Glomerular visceral epithelial cell (primary cell): Measurements from ENCODE around the gene PELI2.
A peak's percentile ranks its signal among the peaks of the same experiment; 100 is the strongest.

Source experiments
- DNase-seq: peaks from one replicate; pipeline ENCODE4 v3.0.0-alpha.2; 2016; ENCODE audit errors: extremely low spot score

PELI2 gene

DNA sequence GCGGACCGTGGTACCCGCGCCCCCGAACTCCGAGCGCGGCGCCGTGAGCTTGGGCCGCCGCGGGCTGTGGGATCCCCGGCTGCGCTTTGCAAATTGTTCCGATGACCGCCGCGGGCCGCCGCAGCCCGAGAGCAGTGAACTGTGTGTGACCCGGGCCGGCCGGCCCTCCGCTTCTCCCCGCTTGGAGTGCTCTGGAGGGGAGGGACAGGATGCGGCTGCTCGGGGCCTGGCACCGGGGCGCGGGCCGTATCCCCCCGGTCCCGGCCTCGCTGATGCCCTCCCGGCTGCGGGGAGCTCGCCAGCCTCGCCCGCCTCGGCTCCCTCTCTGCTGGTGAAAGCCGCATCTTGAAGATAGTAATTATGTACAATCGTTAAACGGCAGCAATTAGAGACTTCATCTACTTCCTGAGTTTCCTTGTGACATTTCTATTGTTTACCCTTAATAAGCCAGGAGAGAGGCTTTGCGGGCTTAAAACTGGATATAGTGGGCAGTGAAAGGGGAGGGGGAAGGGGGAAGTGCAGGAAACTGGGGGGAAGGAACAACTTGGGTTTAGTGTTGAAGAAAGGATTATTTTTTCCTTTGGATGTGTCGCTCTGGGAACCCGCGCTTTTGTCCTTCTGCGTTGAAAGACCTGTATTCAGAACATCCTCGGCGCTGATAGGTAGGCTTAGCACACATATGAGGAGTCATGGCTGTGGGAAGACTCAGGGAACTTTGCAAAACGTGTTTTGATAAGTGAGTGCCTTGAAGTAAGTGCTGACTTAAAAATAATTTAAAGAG, 1.2 kb downstream of the PELI2 start:
- DNase-seq, result peak; percentile 37

DNA sequence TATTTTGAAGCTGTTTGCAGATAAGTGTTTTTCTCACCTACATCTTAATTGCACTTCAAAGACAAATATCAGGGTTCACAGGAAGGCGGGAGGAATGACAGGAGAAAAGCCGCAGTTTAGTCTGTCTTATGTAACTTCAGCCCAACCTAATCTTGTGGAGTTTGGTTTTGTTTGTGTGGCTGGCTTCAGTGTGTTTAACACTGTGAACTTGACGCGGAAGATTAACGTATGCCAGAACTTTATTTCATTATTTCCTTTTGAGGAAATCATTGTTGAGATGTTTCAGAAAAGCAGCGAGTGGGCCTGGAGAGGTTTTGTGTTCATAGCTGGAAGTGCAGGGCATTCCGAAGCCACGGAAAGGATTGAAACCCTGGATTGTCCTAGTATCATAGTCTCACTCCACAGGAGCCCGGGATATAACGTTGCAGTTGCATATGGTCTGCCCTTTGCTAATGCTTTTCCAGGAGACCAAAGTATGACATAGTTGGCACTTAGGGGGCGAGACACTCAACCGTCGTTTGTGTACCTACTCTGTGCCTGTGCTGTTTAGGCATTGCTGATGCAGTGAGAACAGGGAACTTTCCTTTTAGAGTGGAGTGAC, 2.0 kb downstream of the PELI2 start:
- DNase-seq, result no peak

DNA sequence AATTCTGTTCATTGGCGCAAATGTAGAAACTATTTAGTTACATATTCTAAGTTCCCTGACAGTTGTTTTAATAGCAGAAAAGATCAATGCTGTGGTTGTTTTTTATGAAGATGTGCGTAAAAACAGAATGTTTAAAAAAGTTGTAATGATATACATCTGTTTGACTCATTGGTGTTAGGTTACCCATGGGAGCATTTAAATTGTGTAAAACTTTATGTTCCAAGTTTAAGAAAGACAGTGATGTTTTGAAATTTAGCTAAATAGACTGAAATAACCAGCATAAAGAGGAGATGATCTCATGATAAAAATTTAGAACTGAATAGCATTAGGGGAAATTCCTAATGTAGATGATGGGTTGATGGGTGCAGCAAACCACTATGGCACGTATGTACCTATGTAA, 3.6 kb downstream of the PELI2 start:
- DNase-seq, result no peak

DNA sequence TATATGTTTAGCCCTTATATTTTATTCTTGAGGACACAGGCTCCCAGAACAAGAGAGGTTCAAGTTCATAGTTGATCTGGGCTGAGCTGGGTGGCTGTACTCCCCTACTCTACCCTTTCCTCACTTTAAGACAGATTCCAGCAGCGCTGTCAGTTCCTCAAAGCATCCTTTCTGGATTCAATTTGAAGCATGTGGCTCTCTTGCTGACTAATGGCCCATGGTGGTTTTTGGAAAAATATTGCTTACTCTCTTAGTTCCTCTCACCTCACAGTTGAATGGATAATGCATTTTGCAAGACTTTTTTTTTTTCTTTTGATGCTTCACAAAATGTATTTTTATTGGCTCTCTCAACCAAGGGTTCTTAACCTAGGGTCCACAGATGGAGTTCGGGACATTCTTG, 4.1 kb downstream of the PELI2 start:
- no peak for DNase-seq

DNA sequence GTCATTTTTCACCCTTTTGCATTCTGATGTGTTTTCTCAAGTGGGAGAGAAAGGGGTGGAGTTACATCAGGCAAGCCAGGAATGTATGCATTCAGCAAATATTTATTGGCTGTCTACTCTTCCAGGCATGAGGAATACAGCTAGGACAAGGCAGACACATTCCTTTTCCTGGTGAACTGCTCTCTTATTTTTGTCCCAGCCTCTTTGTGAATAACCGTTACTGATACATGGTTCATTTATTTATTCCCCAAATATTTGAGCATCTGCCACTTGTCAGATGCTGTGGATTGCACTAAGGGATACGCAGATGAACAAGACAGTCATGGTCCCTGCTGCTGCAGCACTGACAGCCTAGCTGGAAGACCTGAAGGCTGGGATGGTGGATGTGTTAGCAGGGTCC, 6.1 kb downstream of the PELI2 start:
- DNase-seq, result no peak

DNA sequence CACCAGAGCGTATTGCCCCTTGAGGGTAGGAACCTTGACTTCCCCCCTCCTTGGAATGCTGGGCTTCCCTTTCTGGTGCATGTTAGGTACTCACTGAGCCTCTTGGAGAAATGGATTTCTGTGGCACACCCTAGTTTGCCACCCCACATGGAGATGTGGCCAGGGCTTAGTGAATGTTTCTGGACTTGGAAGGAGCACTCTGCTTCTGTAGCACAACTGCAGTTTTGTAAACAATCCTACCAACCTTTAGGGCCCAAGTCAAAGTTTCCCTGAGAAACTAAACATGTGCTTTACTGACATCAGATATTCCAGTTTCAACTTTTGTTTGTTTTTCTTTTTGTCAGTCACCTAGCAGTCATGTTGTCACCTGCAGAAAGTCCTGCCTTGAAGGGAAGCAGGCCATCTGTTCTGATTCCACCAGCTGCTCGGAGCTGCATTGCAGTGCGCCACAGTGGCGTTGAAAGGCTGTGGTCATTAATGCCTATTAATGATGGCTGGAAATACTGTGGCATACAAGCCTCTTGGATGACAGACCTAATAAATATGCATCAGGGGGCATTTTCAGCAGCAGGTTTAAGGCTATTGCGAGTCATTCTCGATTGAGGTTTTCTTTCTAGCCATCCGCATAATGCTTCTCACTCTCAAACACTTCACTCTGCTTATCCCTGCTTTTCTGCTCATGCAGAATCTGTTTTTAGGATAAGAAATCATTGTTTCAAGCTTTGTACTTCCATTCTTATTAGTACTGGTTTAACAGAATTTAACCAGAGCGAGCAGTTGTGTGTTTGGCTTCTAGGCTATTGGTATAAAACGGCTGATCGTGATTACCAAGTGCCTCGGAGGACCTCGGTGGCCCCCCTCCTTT, 7.8 kb downstream of the PELI2 start:
- no peak for DNase-seq

DNA sequence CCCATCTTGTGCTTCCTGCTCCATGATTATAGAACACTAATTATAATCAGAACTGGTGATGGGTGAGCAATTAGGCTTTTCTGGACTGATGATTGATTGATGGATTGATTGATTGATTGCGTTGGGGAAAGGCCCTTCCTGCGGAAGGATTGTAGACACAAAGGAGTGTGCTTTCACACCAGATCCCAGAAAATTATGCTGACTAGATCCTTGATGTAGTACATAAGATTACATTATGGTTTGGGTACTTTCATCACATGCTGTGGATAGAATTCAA, 8.4 kb downstream of the PELI2 start:
- DNase-seq, result no peak

DNA sequence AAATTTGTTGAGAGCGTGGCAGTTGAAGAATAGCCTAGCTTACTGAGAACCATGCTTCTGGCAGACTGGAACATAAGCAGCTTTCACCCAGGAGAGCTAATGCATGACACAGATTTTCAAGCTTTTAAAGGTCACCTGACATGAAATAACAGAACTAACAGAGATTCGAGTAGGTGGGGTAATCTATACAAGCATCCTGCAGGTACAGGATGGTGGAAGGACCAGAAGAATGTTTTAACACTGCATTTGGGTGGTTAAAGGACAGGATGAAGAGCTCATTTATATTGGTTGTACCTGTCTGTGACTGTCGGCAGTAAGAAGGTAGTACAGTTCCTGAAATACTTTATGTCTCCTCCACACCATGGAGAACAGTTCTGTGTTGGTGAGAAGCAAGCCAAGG, 8.9 kb downstream of the PELI2 start:
- no peak for DNase-seq

DNA sequence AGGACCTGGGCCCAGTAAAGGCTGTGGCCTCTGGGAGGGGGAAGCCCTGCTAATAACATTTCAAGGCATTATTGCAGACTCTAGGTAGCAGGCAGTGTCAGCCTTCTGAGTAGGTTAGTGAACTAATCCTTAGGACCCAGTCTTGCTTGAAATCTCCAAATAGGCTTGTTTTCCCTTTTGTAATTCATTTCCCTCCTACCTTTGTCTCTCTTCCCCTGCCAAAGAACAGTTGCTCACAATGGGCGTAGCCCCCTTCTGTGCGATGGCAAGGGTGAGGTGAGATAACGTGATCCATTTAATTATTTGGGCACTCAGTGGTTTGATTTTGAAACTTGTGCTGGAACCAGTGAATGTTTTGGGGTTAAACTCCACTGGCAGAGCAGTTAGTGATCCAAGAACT, 10.9 kb downstream of the PELI2 start:
- DNase-seq, result no peak

DNA sequence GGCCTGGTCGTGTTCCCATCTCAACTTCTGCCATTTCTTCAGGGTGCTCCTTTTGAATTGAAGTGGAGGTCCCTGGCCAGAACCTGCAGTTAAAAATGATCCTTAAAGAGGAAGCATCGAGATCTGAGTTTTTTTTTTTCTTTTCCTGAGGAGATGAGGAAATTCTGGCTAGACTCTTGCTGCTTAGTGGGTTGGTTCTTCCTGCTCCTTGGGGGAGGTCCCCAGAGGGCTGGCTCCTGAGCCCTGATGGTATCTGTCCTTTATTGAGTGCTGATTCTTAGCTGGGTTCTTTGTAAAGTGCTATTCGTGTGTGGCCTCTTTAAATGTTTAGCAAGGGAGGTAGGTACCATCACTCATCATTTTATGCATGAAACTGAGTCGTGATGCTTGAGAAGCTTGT, 11.7 kb downstream of the PELI2 start:
- DNase-seq, result no peak

DNA sequence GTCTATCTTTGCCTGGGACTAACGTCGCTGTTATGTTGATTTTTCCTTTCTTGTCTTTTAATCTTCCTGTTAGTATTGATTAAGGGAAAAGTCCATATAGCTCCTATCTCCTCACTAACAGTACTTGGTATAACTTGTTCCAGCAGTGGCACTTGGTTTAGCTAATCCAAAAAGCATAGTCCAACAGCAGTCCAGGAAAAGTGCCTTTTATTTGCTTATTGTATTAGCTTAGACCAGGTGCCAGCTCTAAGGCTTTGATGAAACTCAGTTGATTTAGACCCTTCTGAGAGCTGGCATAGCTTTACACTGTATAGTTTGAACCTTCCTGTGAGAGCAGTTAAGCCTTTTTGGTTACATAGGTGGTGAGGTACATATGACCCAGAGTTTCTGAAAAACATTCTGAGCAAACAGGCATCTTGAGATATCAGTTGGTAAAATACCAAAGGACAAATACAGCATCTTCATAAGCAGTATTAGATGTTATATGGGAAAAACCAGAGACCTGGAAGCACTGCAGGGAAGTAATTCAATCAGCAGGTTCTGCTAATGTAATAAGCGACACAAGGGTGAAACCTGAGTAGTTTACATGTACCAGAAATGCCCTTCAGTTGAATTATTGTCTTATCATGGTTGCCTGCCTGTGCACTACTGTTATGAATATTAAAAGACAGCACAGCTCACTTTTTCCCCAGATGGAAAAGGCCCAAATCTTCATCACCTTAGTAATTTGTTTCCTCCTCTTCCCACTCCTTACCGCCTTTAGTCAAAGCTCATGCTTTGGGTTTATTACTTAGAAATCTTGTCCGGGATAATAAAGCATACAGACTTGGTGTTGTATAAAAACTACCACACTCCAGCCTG, 13.0 kb downstream of the PELI2 start:
- DNase-seq, result no peak

DNA sequence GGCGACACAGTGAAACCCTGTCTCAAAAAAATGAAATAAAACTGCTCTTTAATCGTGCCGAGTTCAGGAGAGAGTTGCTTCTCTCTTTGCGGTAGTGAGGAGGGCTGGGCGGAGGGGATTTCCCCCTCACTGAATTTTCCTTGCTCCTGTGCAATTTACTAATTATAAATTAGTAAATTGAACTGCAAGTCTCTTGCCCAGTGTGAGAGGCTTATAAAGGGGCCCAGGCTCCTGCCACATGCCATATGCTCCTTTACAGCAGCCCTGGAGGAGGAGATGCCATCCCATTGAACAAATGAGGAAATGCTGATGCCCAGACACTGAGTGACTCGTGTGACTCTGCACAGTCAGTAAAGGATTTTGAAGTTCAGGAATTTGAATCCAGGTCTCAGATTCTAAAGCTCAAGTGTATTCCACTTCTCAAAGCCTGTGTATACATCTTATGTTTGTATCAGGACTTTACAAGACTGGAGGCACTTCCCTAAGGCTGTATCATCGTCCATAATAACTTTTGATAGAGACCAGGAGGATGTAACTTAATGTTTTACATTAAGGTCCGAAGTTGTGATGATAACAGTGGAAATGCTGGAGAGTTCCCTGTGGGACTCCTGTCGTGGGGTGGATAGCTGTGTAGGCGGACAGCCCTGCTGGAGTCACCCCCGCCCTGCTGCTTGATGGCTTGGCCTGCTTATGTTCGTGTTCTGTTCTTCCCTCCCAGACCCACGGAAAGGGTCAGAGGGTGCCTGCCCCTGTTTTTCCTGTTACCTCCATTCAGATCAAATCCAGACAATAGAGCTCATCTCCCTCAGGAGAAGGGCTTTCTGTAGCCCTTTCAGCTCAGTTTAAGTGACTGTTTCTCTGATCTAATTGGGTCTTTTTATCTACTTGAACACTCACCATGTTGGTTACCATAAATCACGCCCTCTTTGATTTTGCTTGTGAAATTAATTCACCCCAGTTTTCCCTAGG, 13.9 kb downstream of the PELI2 start:
- DNase-seq, result no peak

DNA sequence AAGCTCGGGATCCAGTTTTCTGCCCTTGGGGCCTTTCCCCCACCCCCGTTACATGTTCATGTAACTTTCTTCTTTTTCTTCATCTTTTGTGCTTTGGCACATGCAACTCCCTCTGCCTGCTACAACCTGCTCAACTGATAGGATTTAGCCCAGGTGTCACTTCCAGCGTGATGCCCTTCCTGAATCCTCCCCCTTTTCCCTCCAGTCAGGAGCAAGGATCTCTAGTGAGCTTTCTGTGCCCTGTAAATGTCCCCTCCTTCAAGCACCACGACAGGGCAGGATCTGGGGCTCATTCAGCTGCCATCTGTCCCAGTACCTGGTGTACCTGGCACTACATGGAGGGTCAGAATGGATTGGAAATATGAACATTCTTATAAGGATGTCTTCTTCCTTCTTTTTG, 15.3 kb downstream of the PELI2 start:
- no peak for DNase-seq

DNA sequence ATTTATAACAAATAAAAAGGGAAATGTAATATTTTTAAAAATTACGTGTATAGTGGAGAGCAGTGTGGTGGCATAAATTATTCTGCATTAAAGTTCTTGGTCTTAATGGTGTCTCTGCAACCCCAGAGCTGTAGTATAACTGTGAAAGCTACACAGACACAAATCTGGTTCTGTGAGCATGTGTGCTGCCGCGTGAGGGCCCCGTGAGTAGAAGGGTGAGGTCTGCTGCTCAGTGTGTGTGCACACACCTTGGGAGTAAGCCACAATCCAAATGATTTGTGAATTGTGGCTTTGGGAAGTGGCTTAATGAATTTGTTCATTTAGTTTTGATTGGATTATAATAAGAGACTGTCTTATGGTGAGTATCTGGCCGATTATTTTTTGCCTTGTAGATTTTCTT, 16.8 kb downstream of the PELI2 start:
- no peak for DNase-seq

DNA sequence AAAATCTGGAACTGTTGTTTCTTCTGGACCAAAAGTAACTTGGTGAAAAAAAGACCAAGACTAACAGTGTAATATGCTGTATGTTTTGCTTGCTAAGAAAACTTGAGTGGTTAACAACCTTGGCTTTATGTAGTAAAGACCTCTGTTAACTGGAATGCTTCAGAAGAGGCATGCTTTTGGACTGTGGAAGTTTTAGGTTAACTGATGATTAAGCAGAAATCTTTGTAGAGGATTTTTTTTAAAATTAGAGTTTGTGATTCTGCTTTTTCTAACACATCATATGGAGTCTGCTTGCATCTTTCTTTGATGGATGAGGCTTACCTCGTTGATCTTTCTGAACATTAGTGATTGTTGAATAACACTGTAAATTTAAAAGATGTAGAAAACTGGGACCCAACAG, 17.5 kb downstream of the PELI2 start:
- DNase-seq, result no peak

DNA sequence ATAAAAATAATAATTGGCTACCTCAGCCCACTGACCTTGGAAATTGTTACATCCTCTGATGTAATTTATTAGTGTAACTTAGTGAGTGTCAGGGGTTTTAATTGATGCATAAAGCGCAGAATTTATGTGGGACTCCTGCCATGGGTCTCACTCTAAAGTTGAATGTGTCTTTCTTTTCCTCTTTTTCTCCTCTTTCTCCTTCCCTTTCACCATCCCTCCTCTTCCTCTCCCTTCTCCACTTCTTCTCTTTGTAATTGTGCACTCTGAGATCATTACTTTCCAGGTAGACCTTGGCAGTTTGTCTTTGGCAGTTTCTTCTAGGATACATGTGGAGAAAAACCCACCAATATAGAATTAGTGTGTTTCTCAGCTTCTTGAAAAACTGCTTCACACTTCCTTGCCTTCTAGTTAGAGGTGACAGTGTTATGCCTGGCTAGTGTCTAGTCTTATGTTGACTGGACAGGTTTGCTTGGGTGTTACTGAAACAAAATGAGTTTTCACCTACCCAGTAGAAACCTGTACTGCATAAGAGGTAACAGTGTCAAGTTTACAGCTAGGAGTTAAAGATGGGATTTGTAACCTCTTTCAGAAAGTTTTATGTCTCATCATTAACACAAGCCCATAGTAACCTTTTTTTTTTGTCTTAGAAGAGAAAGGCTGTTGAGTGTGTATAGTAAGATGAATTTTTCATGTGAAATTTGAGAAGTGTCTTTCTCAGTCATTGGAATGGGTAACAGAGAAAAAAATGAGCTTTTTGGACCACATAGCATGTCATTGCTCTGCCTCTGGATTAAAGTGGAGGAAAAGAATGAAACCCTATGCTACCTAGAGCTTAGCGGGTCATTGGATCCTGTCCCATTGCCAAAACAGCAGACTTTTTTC, 18.6 kb downstream of the PELI2 start:
- DNase-seq, result no peak

DNA sequence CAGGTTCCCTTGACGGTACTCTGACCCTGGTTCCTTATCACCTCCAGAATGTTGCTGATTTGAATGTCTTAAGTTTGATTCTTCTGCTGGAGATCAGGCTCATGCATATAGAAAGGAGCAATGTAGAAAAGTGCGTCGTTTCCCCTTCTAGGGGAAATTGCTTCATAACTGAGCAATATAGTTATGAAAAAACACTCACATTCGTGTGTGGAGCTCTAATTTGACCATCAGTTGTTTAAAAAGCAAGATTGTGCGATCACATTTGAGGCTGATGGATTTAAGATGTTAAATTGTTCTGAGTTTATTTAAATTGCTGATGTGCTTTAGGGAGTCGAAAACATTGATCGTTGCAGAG, 19.2 kb downstream of the PELI2 start:
- DNase-seq, result no peak

DNA sequence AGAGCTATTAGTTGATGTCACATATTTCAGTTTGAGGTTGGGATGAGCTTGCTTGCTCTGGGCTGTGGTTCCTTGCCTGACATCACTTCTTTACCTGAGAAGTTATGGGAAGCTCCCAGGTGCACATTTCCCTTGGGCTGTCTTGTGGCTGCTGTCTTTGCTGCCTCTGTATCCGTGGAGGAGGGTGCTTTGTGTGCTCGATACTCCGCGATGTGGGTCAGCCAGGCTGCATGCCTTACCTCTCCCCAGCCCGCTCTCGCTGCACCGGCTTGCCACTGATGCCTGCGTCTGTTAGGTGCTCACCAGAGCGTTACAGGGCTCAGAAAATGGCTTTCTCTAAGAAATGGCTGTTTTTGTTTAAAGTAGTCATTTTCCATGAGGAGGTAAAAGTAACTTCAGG, 19.6 kb downstream of the PELI2 start:
- peak; percentile 23 for DNase-seq

DNA sequence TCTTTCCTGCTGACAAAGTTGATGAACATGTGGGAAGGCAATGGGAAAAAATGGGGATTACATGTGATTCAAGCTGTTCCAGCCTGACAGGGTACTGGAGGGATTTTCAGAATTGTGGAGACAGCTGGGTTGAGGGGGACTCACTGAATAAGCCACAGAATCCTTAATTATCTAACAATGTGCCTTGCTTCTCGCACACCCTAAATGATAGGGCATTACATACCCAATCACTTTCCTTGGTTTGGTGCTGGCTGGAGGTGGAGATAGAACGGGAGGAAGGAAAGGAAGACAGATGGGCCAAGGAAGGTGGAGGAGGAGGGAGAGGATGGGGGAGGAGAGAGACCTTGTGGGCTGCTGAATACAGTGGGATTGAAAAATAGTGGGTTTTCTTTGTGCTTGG, 20.7 kb downstream of the PELI2 start:
- no peak for DNase-seq

DNA sequence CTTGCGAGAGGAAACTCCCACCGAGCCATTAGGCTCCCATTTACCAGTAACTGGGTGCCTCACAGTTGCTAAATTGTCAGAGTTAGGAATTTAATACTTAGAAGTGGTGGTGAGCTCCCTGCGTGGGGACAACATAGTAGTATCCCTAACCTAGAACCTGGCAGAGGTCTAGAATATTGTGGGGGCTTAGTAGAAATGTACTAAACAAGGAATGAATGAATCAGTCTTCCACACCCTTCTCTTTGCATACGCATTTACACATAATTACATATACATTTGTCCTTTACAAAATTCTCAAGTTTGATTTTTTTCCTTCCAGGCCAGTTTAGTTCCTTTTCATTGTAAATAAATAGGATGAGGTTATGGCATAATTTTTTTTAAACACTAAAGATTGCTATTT, 24.1 kb downstream of the PELI2 start:
- no peak for DNase-seq
